Effector memory CD8-positive, alpha-beta T cell (primary cell): ENCODE measurements around the gene GPC6.

Experiments
- ATAC-seq: fragments of 150-1000 bp; cut with Tn5 transposase; replicated peaks from 2 replicates; pipeline ENCODE4 v1.10.0; 2021; ENCODE audit warnings: mild to moderate bottlenecking, moderate library complexity
- DNase-seq, 3 experiments: peaks; one replicate each; pipeline ENCODE4 v3.0.0; 2021
- H3K27ac Mint-ChIP-seq, 2 donors: one replicate each; pipeline ENCODE4 v1.8.0; 2022; ENCODE audit warnings: mild to moderate bottlenecking in 2 of 2, mixed read lengths in 2 of 2, moderate library complexity in 2 of 2
- H3K27me3 Mint-ChIP-seq, 2 donors: one replicate each; pipeline ENCODE4 v1.8.0; 2022; ENCODE audit warnings: mixed read lengths in 2 of 2
- H3K36me3 Mint-ChIP-seq: one replicate; pipeline ENCODE4 v1.8.0; 2022; ENCODE audit warnings: mild to moderate bottlenecking, moderate library complexity, mixed read lengths; ENCODE audit not compliant: insufficient read depth
- H3K4me1 Mint-ChIP-seq, 2 donors: one replicate each; pipeline ENCODE4 v1.8.0; 2022; ENCODE audit warnings: low read depth in 2 of 2, mixed read lengths in 2 of 2
- H3K4me3 Mint-ChIP-seq, 2 donors: one replicate each; pipeline ENCODE4 v1.8.0; 2022; ENCODE audit warnings: mild to moderate bottlenecking in 2 of 2, mixed read lengths in 2 of 2, moderate library complexity in 2 of 2
- H3K9me3 Mint-ChIP-seq, 2 donors: one replicate each; pipeline ENCODE4 v1.8.0; 2022; ENCODE audit warnings: mixed read lengths in 2 of 2

GPC6 gene

DNA sequence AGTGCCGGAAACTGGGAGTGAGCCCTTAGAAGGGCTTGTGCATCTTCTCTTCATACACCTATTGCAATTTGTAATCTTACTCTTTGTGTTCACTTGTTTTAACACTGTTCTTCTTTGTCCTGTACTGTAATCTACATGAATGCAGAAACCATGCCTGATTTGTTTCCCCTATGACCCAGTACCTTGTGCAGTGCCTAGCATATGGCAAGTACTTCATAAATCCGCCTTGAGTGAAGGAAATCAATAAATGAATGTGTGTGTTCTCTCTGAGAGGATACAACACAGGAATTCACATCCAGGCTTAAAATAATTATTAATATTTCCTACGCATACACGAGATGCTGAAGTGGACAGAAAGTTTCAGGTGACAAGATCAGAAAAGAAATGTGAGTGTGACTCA lies 172.6 kb downstream of the GPC6 start:
- Mint-ChIP-seq H3K4me1 (no peaks in the 10 kb centered on the region), H3K9me3 (peaks cover 4 to 6% of the 10 kb centered on the region in 2 donors), H3K27me3 (no peaks in the 10 kb centered on the region), H3K36me3 (no peaks in the 10 kb centered on the region), H3K4me3 (no peak overlapping the region), H3K27ac (no peak overlapping the region)
- no peak for ATAC-seq
- no peak for DNase-seq

DNA sequence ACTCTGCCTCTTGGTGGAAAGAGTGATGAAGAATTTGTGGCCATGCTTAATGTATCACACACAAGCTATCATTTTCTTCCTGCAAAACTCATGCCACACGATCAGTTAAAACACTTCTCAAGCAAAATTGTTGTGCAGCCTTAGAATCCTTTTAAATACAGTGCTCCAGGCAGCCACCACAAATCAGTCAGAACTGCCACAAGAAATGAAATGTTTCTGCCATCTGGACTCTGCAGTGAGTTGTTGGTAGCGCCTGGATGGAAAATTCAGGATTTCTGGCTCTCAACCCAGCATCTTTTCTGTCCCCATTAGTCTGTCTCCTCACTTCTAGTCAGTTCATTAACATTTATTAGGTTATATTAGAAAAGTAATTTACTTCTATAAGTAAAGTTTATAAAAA lies 179.5 kb downstream of the GPC6 start:
- DNase-seq (no peak), ATAC-seq (no peak)
- Mint-ChIP-seq H3K9me3 (peaks cover 0 to 4% of the 10 kb centered on the region in 2 donors), H3K27me3 (no peaks in the 10 kb centered on the region), H3K4me1 (no peaks in the 10 kb centered on the region), H3K36me3 (no peaks in the 10 kb centered on the region), H3K27ac (no peak overlapping the region), H3K4me3 (no peak overlapping the region)

DNA sequence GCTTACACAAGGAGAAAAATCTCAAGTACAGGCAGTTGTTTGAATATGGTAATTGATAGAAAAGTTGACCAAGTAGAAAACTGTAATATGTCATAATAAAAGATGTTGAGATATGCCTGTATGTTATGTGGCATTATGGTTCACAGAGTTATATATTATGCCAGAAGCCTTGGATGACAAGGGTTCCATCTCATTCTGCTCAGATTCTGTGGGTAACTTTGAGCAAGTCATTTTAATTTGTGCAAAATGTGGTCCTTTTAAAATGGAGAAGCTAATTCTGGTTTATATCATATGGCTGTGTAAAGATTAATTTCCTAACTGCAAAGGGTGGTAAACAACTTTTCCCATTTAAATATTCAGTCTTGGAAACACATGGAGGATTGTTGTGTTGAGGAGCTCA lies 180.9 kb downstream of the GPC6 start:
- no peaks in the 10 kb centered on the region for H3K36me3 Mint-ChIP-seq
- DNase-seq (no peak), ATAC-seq (no peak)
- H3K27ac Mint-ChIP-seq = no peak overlapping the region
- peaks cover 0 to 4% of the 10 kb centered on the region in 2 donors for H3K9me3 Mint-ChIP-seq
- H3K4me3 Mint-ChIP-seq = no peak overlapping the region
- H3K27me3 Mint-ChIP-seq = no peaks in the 10 kb centered on the region
- H3K4me1 Mint-ChIP-seq = no peaks in the 10 kb centered on the region

DNA sequence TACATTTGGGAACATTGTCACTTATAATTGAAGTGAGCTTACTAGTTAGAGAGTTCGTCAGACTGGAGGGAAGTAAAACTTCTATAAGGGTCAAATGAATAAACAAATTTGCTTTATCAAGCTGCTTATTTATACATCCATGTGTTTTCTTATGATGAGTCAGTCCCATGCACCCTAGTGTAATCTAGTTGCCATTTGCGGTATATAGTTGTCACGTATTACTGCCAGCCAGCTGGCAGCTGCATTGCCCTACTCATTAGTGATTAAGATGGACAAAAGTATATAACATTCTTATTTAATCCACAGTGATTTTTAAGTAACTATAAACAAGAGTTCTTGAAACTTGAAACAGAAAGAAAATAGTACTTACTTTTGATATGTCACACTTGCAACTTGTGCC lies 182.4 kb downstream of the GPC6 start:
- Mint-ChIP-seq H3K4me3 (no peak overlapping the region), H3K4me1 (no peaks in the 10 kb centered on the region), H3K27me3 (no peaks in the 10 kb centered on the region), H3K9me3 (peaks cover 0 to 4% of the 10 kb centered on the region in 2 donors), H3K36me3 (no peaks in the 10 kb centered on the region), H3K27ac (no peak overlapping the region)
- ATAC-seq (no peak), DNase-seq (no peak)

DNA sequence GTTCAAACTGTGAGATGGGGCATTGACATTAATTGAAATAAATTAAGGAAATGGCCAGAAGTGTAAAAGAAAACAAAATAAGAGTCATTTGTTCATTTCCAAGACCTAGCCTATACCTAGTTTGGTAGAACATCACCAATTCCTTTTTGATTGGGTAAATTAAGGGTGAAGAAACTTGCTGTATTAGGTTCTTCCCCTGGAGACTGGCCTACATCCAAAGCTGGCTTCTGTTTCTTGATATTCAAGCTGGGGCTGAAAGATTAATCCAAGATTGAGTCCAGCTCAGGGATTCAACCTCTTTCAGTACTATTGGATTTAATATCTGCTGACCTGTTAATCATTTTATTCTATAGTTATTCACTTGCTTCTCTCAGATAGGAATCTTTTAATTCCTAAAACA lies 183.2 kb downstream of the GPC6 start:
- H3K4me3 Mint-ChIP-seq = no peak overlapping the region

DNA sequence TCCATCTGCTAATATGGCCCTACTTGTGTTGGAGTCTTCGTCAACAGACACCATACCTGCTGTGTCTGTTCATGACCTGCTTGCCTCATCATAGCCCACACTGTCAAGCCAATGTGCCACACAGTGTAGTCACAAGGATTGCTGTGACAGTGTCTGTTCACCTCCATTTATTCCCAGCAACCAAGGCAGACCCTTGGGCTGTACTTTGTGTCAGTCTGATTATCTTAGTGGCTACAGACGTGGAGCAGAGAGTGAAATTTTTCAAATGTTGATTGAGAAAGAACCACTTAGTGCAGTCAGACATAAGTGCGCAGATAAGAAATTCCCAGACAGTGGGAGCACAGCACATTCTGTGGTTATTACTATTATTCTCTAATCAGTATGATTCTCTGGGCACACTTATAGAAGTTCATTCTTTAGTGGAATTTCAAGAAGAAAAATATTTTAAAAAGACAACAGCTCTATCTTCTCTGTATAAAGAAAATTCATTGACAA lies 184.6 kb downstream of the GPC6 start:
- no peak for DNase-seq
- no peak overlapping the region for H3K4me3 Mint-ChIP-seq
- no peak for ATAC-seq
- peaks cover 0 to 4% of the 10 kb centered on the region in 2 donors for H3K9me3 Mint-ChIP-seq
- no peak overlapping the region for H3K27ac Mint-ChIP-seq
- no peaks in the 10 kb centered on the region for H3K27me3 Mint-ChIP-seq
- H3K36me3 Mint-ChIP-seq = no peaks in the 10 kb centered on the region
- H3K4me1 Mint-ChIP-seq = no peaks in the 10 kb centered on the region

More for the DNA sequence above, 183.2 kb downstream of the GPC6 start:
- DNase-seq (no peak), ATAC-seq (no peak)
- Mint-ChIP-seq H3K27me3 (no peaks in the 10 kb centered on the region), H3K4me1 (no peaks in the 10 kb centered on the region), H3K9me3 (peaks cover 0 to 4% of the 10 kb centered on the region in 2 donors), H3K27ac (no peak overlapping the region), H3K36me3 (no peaks in the 10 kb centered on the region)

DNA sequence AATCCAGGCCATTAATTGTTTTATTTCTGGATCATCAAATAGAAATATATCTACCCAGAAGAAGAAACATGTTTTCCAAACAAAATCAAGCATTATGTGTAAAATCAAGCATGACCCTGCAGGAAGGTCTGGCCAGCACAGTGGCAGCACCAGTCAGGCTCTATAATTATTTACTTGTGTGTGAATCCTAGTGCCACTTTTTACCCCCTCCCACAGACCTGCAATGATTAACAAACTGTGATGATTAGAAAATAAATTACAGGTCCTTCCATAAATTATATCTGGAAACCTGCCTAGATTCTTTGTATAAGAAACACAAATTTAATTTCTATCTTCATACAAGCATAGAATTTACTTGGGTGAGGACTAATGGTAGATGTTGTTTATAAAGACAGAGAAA lies 186.1 kb downstream of the GPC6 start:
- DNase-seq (no peak), ATAC-seq (no peak)
- no peaks in the 10 kb centered on the region for H3K4me1 Mint-ChIP-seq
- H3K36me3 Mint-ChIP-seq = no peaks in the 10 kb centered on the region
- no peaks in the 10 kb centered on the region for H3K27me3 Mint-ChIP-seq
- peaks cover 0 to 4% of the 10 kb centered on the region in 2 donors for H3K9me3 Mint-ChIP-seq
- H3K27ac Mint-ChIP-seq = no peak overlapping the region
- no peak overlapping the region for H3K4me3 Mint-ChIP-seq

DNA sequence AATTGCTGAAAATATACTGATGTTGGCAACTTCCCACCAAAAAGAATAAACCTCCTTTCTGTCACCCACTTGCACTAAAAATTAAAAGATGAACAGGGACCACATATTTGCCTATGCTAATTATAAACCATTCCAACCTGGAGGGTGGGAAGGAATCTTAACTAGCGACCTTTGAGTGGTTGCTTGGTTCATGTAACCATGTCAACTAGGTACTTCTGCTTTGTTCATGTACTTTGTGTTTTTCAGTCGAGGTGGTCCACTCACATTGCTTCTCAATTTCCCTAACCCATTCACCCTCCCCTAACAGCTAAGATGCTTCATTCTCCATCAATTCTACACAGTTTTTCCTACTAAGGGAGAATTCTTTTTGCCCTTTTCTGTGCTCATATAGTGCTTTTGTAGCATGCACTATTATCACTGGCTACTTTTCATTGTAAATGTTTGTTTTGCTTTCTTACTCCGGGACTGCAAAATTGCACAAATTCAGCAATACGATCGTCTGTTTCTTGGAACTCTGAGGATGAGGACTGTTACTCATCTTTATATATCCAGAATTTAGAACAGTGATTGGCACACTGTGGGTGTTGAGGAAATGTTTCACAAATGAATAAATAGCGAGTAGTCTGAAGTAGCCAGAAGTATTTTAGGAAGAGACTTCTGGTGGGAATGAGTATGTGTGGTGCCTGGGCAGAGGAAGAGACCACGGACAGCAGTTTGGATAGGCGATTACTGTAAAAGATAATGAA lies 187.5 kb downstream of the GPC6 start:
- H3K4me1 Mint-ChIP-seq = no peaks in the 10 kb centered on the region
- peaks cover 0 to 2% of the 10 kb centered on the region in 2 donors for H3K9me3 Mint-ChIP-seq
- DNase-seq = no peak
- H3K36me3 Mint-ChIP-seq = no peaks in the 10 kb centered on the region
- no peak overlapping the region for H3K27ac Mint-ChIP-seq
- no peaks in the 10 kb centered on the region for H3K27me3 Mint-ChIP-seq
- no peak overlapping the region for H3K4me3 Mint-ChIP-seq
- no peak for ATAC-seq

DNA sequence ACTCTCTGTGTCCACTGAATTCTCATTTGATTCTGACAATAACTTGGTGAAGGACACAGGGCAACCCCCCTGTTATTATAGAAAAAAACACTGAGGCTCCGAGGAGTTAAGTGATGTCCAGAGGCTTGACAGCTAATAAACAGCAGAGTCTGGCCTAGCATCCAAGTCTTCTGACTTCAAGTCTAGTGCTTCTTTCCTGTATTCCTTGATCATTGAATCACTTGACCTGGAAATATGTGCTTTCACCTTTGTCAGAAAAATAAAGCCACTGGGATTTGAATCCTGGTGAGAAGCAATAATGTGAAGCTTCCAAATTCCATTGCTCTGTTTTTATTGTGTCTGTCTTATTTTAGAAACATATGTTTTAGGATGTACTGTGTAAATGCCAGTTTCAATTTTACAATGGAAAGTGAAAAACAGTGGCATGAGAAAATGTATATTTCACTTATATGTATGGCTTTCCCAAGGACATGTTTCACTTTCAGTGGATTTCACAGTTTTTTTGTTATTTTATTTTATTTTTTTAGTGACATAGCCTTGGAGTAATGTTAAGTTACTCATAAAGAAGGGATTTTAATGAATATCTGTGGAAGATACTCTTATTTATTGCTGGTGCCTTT lies 190.2 kb downstream of the GPC6 start:
- Mint-ChIP-seq H3K4me1 (no peaks in the 10 kb centered on the region), H3K36me3 (no peaks in the 10 kb centered on the region), H3K27me3 (no peaks in the 10 kb centered on the region), H3K27ac (no peak overlapping the region), H3K4me3 (no peak overlapping the region), H3K9me3 (peaks cover 0 to 2% of the 10 kb centered on the region in 2 donors)
- ATAC-seq = no peak
- DNase-seq = no peak

DNA sequence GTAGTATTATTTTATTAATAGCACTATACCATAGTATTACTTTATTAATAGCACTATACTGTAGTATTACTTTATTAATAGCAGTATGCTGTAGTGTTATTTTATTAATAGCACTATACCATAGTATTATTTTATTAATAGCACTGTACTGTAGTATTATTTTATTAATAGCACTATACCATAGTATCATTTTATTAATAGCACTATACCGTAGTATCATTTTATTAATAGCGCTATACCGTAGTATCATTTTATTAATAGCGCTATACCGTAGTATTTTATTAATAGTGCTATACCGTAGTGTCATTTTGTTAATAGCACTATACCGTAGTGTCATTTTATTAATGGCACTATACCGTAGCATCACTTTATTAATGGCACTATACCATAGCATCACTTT lies 191.8 kb downstream of the GPC6 start:
- no peak for ATAC-seq
- H3K4me3 Mint-ChIP-seq = no peak overlapping the region
- no peak overlapping the region for H3K27ac Mint-ChIP-seq
- H3K27me3 Mint-ChIP-seq = no peaks in the 10 kb centered on the region
- DNase-seq = no peak
- H3K36me3 Mint-ChIP-seq = no peaks in the 10 kb centered on the region
- H3K4me1 Mint-ChIP-seq = no peaks in the 10 kb centered on the region
- H3K9me3 Mint-ChIP-seq = peaks cover 0 to 2% of the 10 kb centered on the region in 2 donors

DNA sequence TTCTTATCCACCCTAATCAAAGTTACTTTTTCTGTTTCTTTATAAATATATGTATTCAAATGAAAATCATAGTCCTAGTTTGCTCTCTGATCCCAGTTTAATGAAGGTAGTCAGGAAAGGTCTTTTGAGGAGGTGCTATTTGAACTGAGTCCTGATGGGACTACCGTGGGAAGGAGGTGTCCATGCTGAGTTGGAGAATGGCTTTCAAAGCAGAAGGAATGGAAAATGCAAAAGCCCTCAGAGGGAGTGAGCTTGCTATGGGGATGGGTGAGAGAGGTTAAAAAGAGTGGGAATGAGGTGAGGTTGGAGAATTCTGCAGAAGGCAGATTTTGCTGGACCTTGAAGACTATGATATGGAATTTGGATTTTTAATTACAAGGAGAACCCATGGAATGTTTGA lies 193.6 kb downstream of the GPC6 start:
- Mint-ChIP-seq H3K27me3 (no peaks in the 10 kb centered on the region), H3K36me3 (no peaks in the 10 kb centered on the region), H3K9me3 (no peaks in the 10 kb centered on the region), H3K4me3 (no peak overlapping the region), H3K27ac (no peak overlapping the region), H3K4me1 (no peaks in the 10 kb centered on the region)
- DNase-seq = no peak
- no peak for ATAC-seq

DNA sequence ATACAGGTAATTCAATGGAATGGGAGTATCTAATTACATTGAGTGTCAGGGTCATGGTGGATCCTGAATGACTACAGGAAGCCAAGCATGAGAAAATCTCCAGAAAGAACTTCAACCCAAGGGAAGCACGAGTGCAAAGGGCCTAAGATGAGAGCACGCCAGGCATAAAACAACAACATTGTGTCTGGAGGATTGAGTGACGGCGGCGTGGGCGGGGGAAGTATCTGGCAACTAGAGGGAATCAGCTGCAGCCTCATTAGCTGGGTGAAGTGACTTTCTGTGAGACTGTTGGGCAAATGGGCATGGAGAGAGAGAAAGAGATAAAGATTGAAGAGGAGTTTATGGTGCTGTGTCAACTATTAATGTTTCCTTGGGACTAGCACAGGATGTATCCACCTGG lies 194.3 kb downstream of the GPC6 start:
- Mint-ChIP-seq H3K4me3 (no peak overlapping the region), H3K9me3 (peaks cover 0 to 2% of the 10 kb centered on the region in 2 donors), H3K27ac (no peak overlapping the region), H3K36me3 (no peaks in the 10 kb centered on the region), H3K27me3 (no peaks in the 10 kb centered on the region), H3K4me1 (no peaks in the 10 kb centered on the region)
- no peak for ATAC-seq
- DNase-seq = no peak

DNA sequence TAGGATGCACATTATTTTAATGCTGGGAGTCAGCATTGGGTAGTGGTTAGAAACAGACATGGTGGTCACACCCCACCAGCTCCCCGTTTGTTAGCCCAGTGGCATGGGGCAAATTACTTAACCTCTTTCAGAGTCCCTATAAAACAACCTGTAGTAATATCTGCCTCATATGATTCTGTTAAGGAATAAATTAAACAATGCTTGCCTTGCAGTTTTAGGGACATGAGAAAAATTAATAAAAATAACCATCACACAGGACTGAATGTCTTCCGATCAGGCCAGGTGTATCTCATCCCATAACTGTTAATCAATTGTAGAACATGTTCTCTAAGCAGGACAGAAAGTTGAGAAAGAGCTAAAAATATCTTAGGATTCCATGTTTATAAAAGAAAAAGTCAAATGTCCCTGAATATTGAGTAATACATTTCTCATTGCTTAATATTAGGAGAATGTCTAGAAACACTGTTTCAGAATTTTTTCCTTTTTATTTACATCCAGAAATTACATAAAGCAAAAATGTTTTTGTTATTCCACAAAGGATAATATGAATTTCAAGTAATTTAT lies 196.5 kb downstream of the GPC6 start:
- peaks cover 0 to 2% of the 10 kb centered on the region in 2 donors for H3K9me3 Mint-ChIP-seq
- ATAC-seq (no peak), DNase-seq (no peak)
- H3K36me3 Mint-ChIP-seq = no peaks in the 10 kb centered on the region
- H3K4me1 Mint-ChIP-seq = no peaks in the 10 kb centered on the region
- no peak overlapping the region for H3K27ac Mint-ChIP-seq
- H3K27me3 Mint-ChIP-seq = no peaks in the 10 kb centered on the region
- H3K4me3 Mint-ChIP-seq = no peak overlapping the region

DNA sequence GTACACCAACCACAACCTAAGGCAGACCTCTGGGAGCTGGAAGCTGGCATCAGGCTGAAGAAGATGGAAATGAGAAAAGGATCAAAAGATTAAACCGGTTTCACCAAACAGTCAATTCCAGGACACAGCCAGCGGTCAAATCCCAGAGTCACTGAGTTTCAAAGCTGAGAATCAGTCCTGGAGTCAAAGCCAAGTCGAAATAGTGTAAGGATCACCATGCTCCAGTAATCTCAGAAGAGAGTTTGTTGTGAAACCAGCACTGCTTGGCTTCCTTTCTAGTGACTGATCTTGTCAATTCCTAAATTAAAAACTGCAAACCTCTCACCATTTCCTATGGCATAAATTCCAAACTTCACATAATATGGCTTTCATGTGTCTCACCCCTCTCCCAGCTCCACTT lies 198.8 kb downstream of the GPC6 start:
- H3K36me3 Mint-ChIP-seq = no peaks in the 10 kb centered on the region
- DNase-seq = no peak
- no peak overlapping the region for H3K27ac Mint-ChIP-seq
- no peaks in the 10 kb centered on the region for H3K27me3 Mint-ChIP-seq
- no peak for ATAC-seq
- peaks cover 0 to 2% of the 10 kb centered on the region in 2 donors for H3K9me3 Mint-ChIP-seq
- no peaks in the 10 kb centered on the region for H3K4me1 Mint-ChIP-seq
- H3K4me3 Mint-ChIP-seq = no peak overlapping the region
